ENCODE results near the gene TMEM156.
"Not testable (repeated sequence)": the region's sequence is repeated elsewhere in the genome, so short reads cannot be mapped to it uniquely, and the experiment has no call there.

Gene TMEM156

DNA sequence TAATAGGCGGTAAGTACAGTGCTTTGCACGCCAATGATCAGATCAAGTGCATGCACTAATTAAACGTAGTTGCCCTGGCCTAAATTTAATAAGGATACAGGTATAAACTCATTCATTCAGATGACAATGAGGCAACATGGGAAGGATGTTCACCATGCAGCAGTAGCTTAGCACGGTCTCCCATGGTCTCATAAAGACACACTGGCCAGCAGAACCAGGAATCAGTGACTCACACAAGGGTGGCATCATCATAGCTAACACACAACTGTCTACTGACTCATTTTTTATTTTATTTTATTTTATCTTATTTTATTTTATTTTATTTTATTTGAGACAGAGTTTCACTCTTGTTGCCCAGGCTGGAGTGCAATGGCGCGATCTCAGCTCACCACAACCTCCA lies 42.7 kb downstream of the TMEM156 start:
- no peak for DNase-seq (ENCODE audit: low read depth)

DNA sequence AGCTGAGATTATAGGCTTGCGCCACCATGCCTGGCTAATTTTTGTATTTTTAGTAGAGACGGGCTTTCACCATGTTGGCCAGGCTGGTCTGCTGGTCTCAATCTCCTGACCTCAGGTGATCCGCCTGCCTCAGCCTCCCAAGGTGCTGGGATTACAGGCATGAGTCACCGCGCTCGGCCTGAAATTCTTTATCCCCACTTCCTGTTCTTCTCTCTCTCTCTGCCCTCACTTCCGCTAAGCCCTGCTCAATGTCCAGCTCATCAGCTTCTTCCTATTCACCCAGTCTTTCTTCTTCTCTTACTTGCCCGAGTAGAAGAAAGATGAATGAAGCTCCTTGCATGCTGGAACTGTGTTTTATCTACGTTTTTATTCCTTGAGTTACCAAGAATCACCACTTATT lies 43.9 kb downstream of the TMEM156 start:
- not testable (repeated sequence) for DNase-seq (ENCODE audit: low read depth)

DNA sequence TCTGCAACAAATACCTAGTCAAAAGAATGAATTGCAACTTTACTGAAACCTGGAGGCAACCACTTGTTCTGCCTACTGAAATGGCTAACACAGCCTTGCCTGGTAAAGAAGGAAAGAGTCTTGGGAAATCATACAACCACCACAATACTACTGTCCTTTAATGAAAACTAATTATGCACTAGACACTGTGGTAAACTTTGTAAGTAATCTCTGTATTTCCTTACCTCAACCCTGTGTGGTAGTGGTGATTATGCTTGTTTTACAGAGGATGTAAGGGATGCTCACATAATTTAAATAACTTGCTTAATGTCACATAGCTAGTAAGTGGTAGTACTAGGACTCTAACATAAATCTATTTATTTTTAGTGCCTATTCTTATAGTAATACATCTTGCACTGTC lies 44.7 kb downstream of the TMEM156 start:
- no peak for DNase-seq (ENCODE audit: low read depth)

DNA sequence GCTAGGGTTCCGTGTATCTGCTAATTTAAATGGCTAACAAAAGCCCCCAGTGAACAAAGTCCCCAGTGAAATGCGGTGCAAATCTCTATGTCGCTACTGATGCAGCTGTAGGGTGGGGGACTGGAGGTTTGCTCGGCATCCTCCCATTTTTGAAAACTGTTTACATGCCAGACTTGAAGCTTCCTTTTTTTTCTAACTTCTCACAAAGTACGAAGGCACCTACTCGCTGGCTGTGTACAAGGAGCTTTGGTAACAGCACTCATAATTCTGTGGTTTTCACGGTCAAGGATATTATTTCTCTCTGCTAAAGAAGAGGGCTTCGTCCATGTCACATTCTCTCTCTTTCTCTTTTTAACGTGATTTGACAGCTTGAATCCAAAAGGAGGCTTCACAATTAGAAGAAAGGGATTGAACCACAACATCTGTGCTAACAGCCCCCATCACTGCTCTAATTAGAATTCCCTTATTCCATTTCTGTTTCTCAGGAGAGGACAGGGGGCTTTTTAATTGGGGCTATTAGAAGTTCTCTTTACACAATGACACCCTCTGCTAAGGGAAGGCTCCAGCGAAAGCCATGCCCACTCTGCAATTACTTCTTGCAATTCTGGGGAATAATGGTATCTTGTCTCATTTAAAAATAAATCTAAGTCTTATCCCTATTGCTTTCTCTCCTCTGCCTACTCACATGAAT lies 46.7 kb downstream of the TMEM156 start:
- no peak for DNase-seq (ENCODE audit: low read depth)

DNA sequence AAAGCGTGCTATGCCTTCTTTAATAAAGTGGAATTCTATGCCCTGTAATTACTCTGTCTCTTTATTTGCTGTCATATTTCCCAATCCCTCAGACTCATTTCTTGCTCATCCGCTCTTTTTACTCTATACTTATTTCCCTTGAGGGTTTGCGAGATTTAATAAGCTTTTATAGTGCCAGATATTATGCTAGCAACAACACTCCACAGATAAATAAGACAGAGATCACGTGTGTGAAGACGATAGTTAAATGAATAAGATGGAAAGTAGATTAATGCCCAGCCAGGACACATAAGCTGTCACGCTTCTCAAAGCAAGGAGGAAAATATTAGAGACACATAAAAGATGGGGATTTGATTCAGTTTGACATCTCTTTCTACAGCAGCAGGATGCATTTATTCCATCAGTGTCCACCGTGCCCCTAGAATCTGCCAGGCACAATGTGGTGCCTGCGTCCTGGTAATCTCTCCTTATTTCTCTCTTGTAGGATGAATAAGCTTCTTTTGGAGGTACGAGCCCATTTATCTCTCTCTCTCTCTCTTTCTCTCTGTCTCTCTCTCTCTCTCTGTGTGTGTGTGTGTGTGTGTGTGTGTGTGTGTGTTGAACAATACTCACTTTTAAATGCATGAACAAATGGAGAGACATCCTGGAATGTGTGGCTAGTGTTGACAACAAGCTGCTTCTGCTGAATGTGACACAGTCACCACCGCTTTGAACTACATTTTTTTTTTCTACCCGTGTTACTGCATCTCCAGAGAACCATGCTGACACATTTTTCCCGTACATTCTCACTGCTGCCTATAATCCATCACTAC lies 48.2 kb downstream of the TMEM156 start:
- no peak for DNase-seq (ENCODE audit: low read depth)

DNA sequence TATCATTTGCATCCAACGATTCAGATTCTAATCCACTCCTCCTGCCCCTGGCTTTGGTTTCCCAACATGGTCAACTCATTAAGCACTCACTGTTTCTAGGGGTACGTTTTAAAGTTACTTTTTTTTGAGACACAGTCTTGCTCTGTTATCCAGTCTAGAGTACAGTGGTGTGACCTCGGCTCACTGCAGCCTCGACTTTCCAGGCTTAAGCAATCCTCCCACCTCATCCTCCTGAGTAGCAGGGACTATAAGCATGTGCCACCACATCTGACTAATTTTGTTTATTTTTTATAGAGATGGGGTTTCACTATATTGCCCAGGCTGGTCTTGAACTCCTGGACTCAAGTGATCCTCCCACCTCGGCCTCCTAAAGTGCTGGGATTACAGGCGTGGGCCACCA lies 48.9 kb downstream of the TMEM156 start:
- no peak for DNase-seq (ENCODE audit: low read depth)

DNA sequence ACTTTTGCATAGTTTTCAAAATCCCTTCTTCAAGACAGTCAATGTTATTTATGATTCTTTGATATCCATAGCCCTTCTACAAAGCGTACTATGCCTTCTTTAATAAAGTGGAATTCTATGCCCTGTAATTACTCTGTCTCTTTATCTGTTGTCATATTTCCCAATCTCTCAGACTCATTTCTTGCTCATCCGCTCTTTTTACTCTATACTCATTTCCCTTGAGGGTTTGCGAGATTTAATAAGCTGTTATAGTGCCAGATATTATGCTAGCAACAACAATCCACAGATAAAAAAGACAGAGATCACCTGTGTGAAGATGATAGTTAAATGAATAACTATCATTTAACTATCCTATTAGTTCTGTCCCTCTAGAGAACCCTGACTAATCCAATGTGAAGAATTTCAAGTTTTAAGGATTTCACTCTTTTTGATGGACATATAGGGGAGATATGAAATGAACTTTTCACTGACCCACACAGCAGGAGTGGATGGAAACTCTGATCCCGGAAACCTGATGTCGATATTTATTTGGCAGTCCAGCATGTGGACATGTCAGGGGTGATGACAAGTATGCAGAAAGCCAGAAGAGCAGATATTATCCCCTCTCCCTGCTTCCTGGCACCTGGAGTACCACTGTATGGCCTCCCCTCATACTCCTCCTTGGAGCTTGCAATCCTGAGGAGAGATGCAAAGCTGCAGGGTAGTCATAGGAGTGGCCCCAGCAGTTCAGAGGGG lies 49.7 kb downstream of the TMEM156 start:
- no peak for DNase-seq (ENCODE audit: low read depth)

DNA sequence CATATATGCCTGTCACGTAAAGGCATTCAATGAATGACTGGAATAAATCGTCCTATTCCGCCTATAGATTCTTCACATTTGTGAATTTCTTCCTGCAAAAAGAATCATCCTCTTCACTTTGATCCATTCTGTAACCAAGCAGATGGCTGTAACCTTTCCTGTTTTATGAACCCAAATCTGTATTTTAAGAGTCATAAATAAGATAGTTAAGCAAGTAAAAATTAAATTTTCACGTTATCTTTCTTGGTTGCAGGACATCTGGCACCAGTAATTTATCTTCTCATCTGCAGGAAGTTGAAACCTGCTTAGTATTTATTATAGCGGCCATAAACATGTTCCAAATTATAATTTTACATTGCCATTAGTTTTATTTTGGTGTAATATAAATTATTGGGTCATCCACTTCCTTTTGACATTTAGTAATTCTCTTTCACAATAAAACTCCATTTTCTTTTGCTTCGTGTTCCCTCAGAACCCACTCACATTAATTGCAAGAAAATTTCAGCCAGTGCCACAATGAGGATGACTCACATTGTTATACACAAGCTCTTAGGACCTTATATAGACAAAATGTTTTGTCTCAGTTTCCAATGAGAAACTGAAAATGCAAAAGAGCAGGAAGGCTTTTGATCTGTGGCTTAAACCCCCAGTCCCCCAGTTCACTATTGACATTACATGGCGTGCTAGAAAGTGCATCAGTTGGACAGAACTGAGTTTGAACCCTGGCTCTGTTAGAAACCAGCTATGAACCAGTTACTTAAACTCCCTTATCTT lies 51.1 kb downstream of the TMEM156 start:
- DNase-seq (ENCODE audit: low read depth): no peak

DNA sequence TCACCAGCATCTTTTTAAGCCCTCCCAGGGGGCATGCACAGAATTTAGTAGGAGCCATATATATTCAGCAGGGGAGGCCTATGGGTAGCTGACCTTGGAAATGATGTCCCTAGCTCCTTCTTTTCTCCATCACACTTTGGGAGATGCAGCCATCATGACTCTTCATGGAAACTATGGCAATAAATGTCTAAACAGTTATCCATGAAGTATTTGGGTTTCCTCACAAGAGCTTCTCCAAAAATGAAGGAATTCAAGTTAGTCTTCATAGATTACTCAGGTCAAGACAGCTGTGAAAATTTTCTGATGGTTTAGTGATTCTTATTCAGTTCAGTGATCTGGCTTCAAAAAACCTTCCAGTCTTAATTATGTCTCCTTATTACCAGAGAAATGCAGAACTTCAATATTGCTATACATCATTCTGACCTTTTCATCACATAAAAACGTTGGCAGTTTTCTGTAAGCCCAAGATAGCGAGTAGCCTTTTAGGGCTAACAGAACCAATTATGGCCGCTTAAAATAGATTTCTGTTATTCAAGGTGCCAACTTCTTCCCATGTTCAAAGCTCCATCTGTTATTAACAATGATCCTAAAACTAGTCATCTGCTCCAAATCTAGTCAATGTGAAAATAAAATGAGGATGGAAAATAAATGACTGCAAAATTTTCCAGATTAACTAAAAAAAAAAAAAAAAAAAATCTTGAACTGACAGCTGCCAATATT lies 52.5 kb downstream of the TMEM156 start:
- DNase-seq (ENCODE audit: low read depth): no peak

DNA sequence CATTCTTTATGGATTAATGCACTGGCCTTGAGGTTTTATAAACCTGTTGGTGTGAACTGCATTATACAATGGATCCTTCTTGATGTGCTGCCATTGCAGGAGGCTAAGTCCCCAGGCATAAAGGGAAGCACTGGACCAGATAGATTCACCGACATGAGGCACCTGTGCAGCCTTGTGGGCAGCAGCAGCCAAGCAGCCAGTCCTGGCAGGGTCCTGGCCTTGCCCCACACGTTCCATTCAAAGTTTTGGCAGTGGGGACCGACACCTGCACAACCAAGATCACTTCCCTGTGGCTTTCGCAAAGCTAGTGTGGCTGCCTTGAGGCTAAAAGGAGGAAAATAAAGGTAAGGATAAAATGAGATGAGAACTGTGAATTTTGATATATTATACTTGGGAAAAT lies 53.1 kb downstream of the TMEM156 start:
- no peak for DNase-seq (ENCODE audit: low read depth)

DNA sequence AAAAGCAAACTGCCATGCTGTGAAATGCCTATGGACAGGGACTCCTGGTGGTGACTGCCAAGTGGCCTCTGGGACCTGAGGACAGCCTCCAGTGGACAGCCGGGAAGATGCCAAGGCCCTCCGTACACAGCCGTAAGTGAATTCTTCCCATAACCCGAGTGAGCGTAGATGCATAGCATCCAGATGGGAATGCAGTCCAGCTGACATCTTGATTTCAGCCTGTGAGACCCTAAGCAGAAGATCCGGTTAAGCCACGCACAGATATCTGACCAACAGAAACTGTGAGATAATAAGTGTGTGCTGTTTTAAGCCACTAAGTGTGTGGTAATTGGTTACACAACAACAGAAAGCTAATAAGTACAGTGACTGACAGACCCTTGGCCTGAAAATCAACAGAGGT lies 55.9 kb downstream of the TMEM156 start:
- no peak for DNase-seq (ENCODE audit: low read depth)

DNA sequence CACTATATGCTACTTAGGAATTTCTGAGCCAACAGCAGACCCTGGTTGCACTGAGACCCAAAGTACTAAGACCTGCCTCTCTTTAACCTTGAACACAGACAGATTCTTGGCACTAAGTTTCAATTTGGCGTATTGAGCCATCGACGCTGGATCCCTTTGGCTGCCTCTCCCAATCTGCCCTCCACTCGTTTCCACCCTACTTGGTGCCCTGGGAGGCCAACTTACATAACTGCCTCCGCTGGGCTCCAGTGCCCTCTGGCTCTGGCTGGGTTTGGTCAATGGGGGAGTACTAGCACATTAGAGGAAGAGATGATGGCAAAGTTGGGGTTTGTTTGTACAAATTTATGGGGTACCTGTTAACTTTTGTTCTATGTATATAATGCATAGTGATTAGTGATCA lies 63.5 kb downstream of the TMEM156 start:
- DNase-seq (ENCODE audit: low read depth): no peak

DNA sequence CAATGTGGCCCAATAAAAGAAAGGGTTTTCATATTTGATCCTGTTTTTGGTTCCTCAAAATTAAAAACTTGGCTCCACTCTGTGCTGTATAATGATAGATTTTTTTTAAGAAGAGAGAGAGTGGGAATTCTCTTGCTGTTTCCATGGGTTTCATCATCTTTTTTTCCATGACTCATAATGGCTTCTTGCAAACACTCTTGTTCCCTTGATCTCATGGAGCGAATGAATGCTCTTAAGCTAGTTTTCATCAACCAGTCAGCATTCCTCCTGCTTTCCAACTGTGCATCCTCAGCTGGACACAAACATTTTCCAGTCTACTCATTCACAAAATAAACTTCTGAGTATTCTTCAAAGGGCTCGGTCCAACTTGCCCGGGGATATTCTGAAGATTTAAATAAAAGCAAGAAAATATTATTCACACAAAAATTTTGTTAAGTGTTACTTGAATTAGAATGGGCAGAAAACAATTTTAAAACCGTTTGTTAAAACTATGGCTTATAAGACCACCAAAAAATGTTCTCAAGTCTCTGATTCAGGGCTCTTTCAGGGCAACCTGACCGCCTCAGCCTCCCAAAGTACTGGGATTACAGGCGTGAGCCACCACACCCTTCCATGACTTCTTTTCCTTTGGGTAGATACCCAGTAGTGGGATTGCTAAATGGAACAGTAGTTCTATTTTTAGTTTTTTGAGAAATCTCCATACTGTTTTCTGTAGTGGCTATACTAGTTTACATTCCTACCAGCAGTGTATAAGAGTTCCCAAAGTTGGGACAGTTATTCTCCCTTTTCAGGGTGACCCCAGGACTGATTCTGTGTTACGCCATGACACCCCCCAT lies 64.7 kb downstream of the TMEM156 start:
- no peak for DNase-seq (ENCODE audit: low read depth)

DNA sequence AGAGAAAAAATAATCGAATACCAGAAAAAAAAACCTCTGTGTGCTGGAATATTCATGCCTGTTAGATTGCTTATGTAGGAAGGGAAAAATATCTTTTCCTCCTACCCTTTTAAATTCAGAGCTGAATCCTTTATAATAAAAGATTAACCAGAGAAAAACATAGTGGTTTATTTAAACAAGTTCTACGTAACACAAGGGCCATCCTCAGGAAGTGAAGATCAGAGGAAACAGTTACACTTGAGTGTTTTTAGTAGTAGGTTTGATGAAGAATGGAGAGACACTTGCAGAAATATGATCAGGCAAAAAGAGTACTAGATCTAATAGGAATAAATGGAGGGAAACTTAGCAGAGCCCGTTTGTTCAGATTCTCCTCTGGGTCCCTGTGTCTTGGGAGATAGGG lies 66.3 kb downstream of the TMEM156 start:
- DNase-seq (ENCODE audit: low read depth): no peak

DNA sequence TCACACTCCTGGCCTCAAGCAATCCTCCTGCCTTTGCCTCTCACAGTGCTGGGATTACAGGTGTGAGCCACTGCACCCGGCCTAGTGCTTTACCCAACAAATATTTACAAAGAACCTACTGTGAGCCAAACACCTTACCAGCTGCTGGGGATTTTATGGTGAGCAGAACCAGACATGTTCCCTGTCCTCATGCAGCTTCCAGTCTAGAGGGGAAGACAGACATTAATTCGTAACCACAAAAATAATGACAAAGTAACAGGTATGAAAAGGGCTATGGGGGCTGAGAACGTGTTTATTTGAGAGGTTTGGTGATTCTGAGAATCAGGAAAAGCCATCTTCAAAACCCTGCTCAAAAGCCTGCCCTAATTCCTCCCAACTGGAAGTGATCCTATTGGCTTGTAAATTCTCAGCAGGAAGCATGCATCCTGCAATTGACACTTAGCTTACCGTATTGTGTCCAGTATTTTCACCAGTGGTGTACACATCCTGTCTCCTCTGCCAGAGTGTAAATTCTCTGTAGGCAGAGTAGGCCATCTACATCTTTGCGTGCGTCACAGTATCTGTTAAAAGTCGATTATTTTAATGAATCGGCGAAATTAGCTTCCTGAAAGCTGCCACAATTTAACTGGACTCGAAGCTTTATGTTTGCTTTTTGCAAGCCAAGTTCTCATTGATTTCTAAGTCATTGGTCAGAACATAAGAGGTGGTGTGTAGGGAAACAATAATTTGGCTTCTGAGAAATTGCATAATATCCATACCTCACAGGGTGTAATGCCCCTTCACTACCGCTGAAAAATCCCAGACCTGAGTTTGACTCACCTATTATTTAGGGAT lies 67.0 kb downstream of the TMEM156 start:
- no peak for DNase-seq (ENCODE audit: low read depth)

DNA sequence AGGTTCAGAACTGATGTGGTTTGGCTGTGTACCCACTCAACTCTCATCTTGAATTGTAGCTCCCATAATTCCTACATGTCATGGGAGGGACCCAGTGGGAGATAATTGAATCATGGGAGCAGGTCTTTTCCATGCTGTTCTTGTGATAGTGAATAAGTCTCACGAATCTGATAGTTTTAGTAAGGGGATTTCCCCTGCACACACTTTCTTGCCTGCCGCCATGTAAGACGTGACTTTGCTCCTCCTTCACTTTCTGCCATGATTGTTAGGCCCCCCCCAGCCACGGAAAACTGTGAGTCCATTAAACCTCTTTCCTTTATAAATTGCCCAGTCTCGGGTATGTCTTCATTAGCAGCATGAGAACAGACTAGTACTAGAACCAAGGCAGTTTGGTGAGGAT lies 73.0 kb downstream of the TMEM156 start:
- DNase-seq (ENCODE audit: low read depth): not testable (repeated sequence)

DNA sequence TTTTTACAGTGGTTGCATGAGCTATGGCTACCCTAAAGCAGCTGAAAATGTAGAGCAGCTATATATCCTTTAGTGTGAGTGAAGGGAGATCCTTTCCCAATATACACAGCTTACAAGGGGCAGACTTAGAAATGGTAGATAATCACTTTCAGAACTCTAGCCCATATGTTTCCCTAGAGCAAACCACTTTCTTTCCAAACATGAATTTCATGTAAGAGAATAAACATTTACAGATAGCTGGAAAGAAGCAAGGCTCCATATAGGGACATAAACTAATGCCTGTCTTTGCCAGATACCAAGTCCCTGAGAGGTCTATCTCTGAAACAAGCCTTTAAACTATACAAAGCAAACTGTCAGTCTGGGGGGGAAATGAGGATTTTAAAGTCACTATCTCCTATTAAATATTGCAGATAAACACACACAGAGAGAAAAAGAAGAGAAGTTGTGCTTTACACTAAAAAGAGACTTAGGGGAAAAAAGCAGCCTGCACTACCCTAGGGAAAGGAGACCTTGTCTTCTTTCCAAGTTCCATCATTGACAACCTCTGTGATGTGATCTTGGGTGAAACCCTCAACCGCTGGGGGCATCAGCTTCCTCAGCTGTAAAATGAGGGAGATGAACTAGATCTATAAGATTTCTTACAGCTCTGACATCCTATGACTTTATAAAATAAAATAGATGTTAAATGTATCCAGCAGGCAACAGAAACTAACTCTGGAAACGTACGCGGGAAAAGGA lies 73.6 kb downstream of the TMEM156 start:
- no peak for DNase-seq (ENCODE audit: low read depth)

DNA sequence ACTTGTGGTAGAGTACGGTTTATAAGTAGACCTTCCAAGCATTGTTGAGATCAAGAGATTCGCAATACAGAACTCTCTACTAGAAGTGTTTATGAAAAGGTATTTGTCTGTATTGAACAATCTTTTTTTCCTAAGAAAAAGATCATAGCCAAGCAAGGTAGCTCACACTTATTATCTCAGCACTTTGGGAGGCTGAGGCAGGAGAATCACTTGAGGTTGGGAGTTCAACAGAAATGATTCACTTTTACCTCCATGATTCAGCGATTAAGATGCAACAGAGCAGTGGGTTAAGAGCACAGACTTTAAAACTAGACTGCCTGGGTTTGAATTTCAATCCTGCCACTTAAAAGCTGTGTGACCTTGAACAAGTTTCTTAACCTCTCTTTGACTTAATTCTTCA lies 74.3 kb downstream of the TMEM156 start:
- no peak for DNase-seq (ENCODE audit: low read depth)

DNA sequence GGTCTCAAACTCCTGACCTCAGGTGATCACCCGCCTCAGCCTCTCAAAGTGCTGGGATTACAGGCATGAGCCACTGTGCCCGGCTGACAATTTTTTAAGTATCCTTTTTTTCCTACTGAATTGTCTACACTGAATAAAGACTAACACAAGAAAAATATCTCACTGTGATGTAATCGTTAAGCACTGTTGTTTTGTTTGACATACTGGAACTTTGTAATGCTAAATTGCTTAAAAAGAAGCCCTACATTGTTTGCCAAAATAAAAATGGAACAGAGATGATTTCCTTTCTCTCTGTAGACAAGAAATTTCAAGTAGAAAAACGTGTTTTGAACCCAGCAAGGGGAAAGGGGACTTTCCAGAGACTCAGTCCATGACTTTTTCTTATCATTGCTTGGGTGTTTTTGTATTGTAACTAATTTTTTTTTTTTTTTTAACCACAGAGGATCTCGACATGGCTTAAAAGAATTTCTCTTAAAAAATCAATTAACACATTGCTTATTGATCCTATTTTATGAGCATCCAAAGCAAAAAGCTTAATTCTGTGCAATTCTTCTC lies 74.9 kb downstream of the TMEM156 start:
- DNase-seq (ENCODE audit: low read depth): no peak
